Smooth muscle cell (in vitro differentiated cells): ENCODE data around the gene DNM3. TPM values are rescaled to one million over a fixed set of nuclear protein-coding genes. Genes with fewer than 3 reads are reported as not detected.
A peak's percentile ranks its signal among the peaks of the same experiment; 100 is the strongest.

Source experiments
- DNase-seq: peaks from one replicate; lab custom pipeline; 2025; ENCODE audit not compliant: unreplicated experiment; lab: John Stamatoyannopoulos, UW
- H2AFZ ChIP-seq: fragments of 200-600 bp; sonication (generic); 2 replicates; pipeline ENCODE4 v1.6.0; 2016; ENCODE audit warnings: antibody characterized with exemption, low read depth, mild to moderate bottlenecking
- H3F3A ChIP-seq: fragments of 200-600 bp; sonication (generic); 2 replicates; pipeline ENCODE4 v1.6.0; 2017; ENCODE audit warnings: antibody characterized with exemption, low read depth
- H3K27ac ChIP-seq: fragments of 200-600 bp; sonication (generic); 2 replicates; pipeline ENCODE4 v1.5.1; 2016; ENCODE audit warnings: low read depth, mild to moderate bottlenecking
- H3K27me3 ChIP-seq: fragments of 200-600 bp; sonication (generic); 2 replicates; pipeline ENCODE4 v1.6.1; 2016; ENCODE audit warnings: low read depth, mild to moderate bottlenecking
- H3K36me3 ChIP-seq: fragments of 200-600 bp; sonication (generic); 2 replicates; pipeline ENCODE4 v1.5.1; 2016; ENCODE audit warnings: low read depth
- H3K4me1 ChIP-seq: fragments of 200-600 bp; sonication (generic); 2 replicates; pipeline ENCODE4 v1.5.1; 2016; ENCODE audit warnings: low read depth
- H3K4me2 ChIP-seq: fragments of 200-600 bp; sonication (generic); 2 replicates; pipeline ENCODE4 v1.6.0; 2016; ENCODE audit warnings: mild to moderate bottlenecking
- H3K4me3 ChIP-seq: fragments of 200-600 bp; sonication (generic); 2 replicates; pipeline ENCODE4 v1.5.1; 2016; ENCODE audit warnings: mild to moderate bottlenecking
- H3K79me2 ChIP-seq: fragments of 200-600 bp; sonication (generic); 2 replicates; pipeline ENCODE4 v1.6.0; 2016; ENCODE audit warnings: low read depth, mild to moderate bottlenecking
- H3K9ac ChIP-seq: fragments of 200-600 bp; sonication (generic); 2 replicates; pipeline ENCODE4 v1.6.0; 2016; ENCODE audit warnings: low read depth
- H3K9me3 ChIP-seq: fragments of 200-600 bp; sonication (generic); replicated peaks from 2 replicates; pipeline ENCODE4 v1.5.1; 2016; ENCODE audit warnings: low read depth
- H4K20me1 ChIP-seq: fragments of 200-600 bp; sonication (generic); 2 replicates; pipeline ENCODE4 v1.6.0; 2016; ENCODE audit warnings: low read depth
- WGBS: methylation state at CpG from one replicate; pipeline ENCODE4 v1.1.7; 2016; ENCODE audit warnings: low lambda C conversion rate; 5-methylcytosine and 5-hydroxymethylcytosine counted together
- polyA plus RNA-seq: library from polyadenylated mRNA; unstranded; fragments of >200 nt; fragmentation: Nextera tagmentation; extraction: Ambion mirVana; gene quantifications from 2 replicates; pipeline ENCODE4 v1.2.1, GENCODE V29; 2016
- total RNA-seq: library from RNA; depleted of rRNA; stranded (reverse); fragments of >200 nt; gene quantifications from 2 replicates; pipeline ENCODE4 v1.2.3, GENCODE V29; 2014
- TF ChIP-seq, protein P1 (sequence below): fragments of 200-600 bp; sonication (generic); IDR thresholded peaks from 2 replicates; pipeline ENCODE4 v1.5.1; 2017; ENCODE audit warnings: borderline replicate concordance, mild to moderate bottlenecking, antibody characterized with exemption; ENCODE audit not compliant: insufficient read depth, poor library complexity, severe bottlenecking

The DNM3 gene
- total and polyA plus RNA-seq, 2 experiments from 2014 or later: 1.7 to 3.0 TPM

DNA sequence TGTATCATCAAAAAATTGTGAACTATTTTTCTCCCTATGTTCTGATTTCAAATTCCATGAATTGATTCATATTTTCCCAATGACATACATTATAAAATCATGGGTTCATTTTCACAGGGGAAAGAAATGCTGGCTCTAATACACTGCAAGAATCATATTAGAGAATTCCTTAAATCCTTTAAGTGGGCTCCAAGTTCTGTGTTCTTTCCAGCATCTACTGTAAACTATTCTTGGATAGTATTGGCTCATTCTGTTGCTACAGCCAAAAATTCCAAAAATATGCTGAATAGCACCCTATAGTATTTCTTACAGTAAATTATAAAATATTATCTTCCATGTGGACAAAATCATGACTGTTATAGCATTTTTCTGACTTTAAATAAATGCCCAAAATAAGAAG, 560.2 kb downstream of the DNM3 start:
- Histone ChIP-seq H3K9me3 (no peaks in the 10 kb centered on the region), H3K27ac (peak overlapping the region; percentile 97), H4K20me1 (no peaks in the 10 kb centered on the region), H3K4me2 (peak overlapping the region; percentile 74), H3K9ac (no peak overlapping the region), H3K27me3 (no peaks in the 10 kb centered on the region), H3F3A (peaks cover 28% of the 10 kb centered on the region), H3K4me1 (peaks cover 34% of the 10 kb centered on the region), H3K4me3 (no peak overlapping the region), H2AFZ (no peak overlapping the region), H3K36me3 (no peaks in the 10 kb centered on the region), H3K79me2 (peaks cover 18% of the 10 kb centered on the region)
- TF ChIP-seq, protein P1, sequence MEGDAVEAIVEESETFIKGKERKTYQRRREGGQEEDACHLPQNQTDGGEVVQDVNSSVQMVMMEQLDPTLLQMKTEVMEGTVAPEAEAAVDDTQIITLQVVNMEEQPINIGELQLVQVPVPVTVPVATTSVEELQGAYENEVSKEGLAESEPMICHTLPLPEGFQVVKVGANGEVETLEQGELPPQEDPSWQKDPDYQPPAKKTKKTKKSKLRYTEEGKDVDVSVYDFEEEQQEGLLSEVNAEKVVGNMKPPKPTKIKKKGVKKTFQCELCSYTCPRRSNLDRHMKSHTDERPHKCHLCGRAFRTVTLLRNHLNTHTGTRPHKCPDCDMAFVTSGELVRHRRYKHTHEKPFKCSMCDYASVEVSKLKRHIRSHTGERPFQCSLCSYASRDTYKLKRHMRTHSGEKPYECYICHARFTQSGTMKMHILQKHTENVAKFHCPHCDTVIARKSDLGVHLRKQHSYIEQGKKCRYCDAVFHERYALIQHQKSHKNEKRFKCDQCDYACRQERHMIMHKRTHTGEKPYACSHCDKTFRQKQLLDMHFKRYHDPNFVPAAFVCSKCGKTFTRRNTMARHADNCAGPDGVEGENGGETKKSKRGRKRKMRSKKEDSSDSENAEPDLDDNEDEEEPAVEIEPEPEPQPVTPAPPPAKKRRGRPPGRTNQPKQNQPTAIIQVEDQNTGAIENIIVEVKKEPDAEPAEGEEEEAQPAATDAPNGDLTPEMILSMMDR: no peak
- no peak for DNase-seq

DNA sequence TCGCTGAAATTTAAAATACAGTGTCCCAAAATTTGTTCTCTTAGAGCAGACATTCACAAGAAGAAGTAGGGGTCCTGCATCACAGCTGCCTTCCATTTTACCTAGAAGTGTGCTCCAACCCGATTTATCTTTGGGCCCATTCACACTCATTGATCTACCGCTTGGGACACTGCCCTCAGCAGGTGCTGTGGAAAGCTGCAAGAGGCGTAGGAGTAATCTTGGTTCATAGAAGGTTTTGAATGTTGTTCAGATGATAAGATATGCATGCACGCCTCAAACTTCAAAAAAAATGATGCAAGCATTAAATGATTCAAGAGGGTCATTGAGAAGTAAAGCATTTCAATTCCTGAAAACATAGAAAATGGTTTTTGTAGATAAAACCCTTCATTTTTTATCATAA, 560.6 kb downstream of the DNM3 start:
- no peak overlapping the region for H3K9ac ChIP-seq
- H3K4me2 ChIP-seq: no peak overlapping the region
- no peaks in the 10 kb centered on the region for H3K27me3 ChIP-seq
- no peak overlapping the region for H3K4me3 ChIP-seq
- 68% methylated on average over 5 of the region's 5 CpGs for WGBS
- H3K9me3 ChIP-seq: no peaks in the 10 kb centered on the region
- no peak for DNase-seq
- H3K79me2 ChIP-seq: peaks cover 14% of the 10 kb centered on the region
- peaks cover 30% of the 10 kb centered on the region for H3K4me1 ChIP-seq
- no peak overlapping the region for H2AFZ ChIP-seq
- H3K27ac ChIP-seq: peak overlapping the region; percentile 97
- peaks cover 25% of the 10 kb centered on the region for H3F3A ChIP-seq
- H4K20me1 ChIP-seq: no peaks in the 10 kb centered on the region
- no peaks in the 10 kb centered on the region for H3K36me3 ChIP-seq
- TF ChIP-seq, protein P1: peak; percentile 13

GRCh38 chr1:172402878-172403569, 561.7 kb downstream of the DNM3 start:
- no peak for DNase-seq
- Histone ChIP-seq H3K9me3 (no peaks in the 10 kb centered on the region), H3K4me1 (peaks cover 21% of the 10 kb centered on the region), H3K4me3 (no peak overlapping the region), H3K27me3 (no peaks in the 10 kb centered on the region), H3K27ac (no peak overlapping the region), H3K36me3 (no peaks in the 10 kb centered on the region), H2AFZ (no peak overlapping the region), H3K79me2 (peaks cover 14% of the 10 kb centered on the region), H4K20me1 (no peaks in the 10 kb centered on the region), H3K4me2 (no peak overlapping the region), H3F3A (peaks cover 17% of the 10 kb centered on the region), H3K9ac (no peak overlapping the region)
- TF ChIP-seq, protein P1: no peak
- WGBS: 86% methylated on average over 1 of the region's 1 CpG

DNA sequence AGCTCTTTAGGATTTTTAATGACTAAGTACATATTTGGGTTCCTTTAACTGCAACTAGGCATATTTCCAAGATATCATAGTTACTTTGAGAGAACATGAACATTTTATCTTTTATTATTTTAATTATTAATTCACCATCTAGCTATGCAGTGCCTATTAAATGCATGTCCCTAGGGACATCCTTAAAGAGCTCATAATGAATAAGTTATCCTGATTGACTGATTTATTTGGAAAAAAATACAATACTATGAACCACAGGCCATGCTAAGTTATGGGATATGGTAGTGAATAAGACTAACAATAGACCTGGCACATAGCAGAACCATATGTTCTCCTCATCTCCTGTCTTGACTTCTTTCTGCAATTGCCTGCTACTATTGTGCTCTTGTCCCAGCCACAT, 562.8 kb downstream of the DNM3 start:
- no peak overlapping the region for H3K4me2 ChIP-seq
- H3K4me3 ChIP-seq: no peak overlapping the region
- TF ChIP-seq, protein P1: no peak
- peaks cover 16% of the 10 kb centered on the region for H3K4me1 ChIP-seq
- H2AFZ ChIP-seq: no peak overlapping the region
- peaks cover 6% of the 10 kb centered on the region for H3F3A ChIP-seq
- H3K9ac ChIP-seq: no peak overlapping the region
- H3K79me2 ChIP-seq: peaks cover 14% of the 10 kb centered on the region
- no peaks in the 10 kb centered on the region for H3K27me3 ChIP-seq
- no peak overlapping the region for H3K27ac ChIP-seq
- no peaks in the 10 kb centered on the region for H4K20me1 ChIP-seq
- no peaks in the 10 kb centered on the region for H3K36me3 ChIP-seq
- H3K9me3 ChIP-seq: no peaks in the 10 kb centered on the region
- no peak for DNase-seq
